Head of caudate nucleus (tissue), 42 donors: Measurements from ENCODE around the gene SCYL3.
"Not testable (repeated sequence)": the region's sequence is repeated elsewhere in the genome, so short reads cannot be mapped to it uniquely, and the experiment has no call there.

Experiments
- DNase-seq, 42 donors: peaks; one replicate each; pipeline versions ENCODE4 v3.0.0 to v3.0.0-alpha.2; 2020 to 2021; ENCODE audit warnings: mixed read lengths in 7 of 42
- intact Hi-C: fragments of 100-400 bp; cut with DNase I; formaldehyde crosslinking; loops from one replicate; pipeline ENCODE4 v1.15.0; 2022

The SCYL3 gene

GRCh38 chr1:169877800-169878491 is 15.8 kb downstream of the SCYL3 start:
- intact Hi-C loops: no loop called here
- DNase-seq: no peak

DNA sequence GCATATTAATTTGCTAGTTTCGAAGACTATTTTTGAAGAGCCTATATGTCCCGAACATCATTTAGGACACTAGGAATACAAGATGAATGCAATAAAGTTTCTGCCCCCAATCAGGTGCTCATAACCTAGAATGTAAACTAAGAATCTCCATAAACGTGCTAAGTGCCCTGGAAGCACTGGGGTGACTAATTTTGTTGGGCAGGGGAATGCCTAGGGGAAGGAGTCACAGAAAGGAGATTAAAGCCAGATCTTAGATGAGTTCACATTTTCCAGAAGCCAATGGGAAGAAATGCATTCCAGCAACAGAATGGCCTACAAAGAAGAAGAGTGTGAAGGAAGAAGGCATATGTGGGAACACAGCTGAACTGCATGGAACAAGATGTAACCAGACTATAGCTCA is 19.5 kb downstream of the SCYL3 start:
- intact Hi-C loops: no loop called here
- DNase-seq: no peak

GRCh38 chr1:169873582-169874199 is 20.0 kb downstream of the SCYL3 start:
- DNase-seq: no peak
- intact Hi-C loops: no loop called here

GRCh38 chr1:169872906-169873305 is 20.8 kb downstream of the SCYL3 start:
- no peak for DNase-seq
- intact Hi-C loops: no loop called here

DNA sequence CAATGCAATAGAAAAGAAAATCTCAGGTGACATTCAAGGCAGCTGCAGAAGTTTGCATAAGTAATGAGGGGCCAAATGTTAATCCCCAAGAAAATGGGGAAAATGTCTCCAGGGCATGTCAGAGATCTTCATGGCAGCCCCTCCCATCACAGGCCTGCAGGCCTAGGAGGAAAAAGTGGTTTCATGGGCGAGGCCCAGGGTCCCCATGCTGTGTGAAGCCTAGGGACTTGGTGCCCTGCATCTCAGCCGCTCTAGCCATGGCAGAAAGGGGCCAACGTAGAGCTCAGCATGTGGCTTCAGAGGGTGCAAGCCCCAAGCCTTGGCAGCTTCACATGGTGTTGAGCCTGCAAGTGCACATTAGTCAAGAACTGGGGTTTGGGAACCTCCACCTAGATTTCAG is 21.7 kb downstream of the SCYL3 start:
- DNase-seq, intact Hi-C loops: not testable (repeated sequence)

DNA sequence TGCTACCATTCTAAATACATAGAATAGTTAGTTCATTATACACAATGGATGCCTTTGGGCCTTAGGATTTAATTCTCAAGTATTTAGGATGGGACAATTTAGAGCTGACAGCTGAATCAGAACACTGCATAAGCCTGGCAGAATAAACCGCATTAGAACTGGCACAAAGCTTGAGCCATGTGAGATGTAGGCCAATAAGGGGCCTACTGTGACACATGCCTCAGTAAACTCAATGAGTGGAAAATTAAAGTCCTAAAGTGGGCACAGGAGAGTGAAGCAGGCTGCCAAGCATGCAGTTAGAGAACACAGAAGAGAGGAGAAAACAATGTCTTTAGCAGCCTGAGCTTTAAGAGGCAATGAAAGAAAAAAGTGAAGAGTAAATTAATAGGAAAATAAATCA is 24.3 kb downstream of the SCYL3 start:
- intact Hi-C loops: no loop called here
- DNase-seq: peak in 7 of 42 donors; percentile 2 to 46 (median 28)

- intact Hi-C loops: no loop called here
- no peak for DNase-seq
Observed at GRCh38 chr1:169868978-169869377, 24.7 kb downstream of the SCYL3 start.

DNA sequence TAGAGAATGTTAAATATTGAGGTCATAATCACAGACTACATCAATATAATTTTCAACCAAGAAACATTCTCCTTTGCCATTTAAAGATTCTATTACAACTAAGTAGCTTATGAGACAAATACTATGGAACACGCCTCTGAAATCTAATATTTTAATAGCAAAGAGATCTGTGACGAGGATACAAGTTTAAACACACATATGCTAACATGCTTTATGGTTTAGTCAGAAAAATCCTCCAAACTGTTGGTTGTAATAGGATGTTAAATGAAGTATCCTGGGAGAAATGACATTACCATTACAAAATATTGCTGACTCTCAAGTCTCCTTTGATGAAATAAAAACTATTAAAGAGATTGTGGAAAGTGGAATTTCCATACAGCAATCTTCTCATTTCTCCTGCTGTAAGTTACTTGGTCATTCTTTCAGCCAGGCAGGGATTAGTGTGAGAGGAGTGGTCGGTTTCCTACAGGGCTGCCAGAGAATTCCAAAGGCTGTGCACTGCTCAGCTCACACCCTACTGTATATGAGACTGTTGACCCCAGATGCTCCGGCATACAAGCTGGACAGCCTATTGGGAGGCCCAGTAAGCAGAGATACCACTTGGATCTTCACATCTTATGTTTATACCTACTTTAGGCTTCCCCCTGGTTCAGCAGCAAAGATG is 26.6 kb downstream of the SCYL3 start:
- intact Hi-C loops: no loop called here
- no peak for DNase-seq

GRCh38 chr1:169866577-169866976 is 27.1 kb downstream of the SCYL3 start:
- intact Hi-C loops: no loop called here
- DNase-seq: no peak

GRCh38 chr1:169864531-169864930 is 29.2 kb downstream of the SCYL3 start:
- intact Hi-C loops, DNase-seq: not testable (repeated sequence)

GRCh38 chr1:169860750-169861149 is 32.9 kb downstream of the SCYL3 start:
- DNase-seq: no peak
- intact Hi-C loops: no loop called here

DNA sequence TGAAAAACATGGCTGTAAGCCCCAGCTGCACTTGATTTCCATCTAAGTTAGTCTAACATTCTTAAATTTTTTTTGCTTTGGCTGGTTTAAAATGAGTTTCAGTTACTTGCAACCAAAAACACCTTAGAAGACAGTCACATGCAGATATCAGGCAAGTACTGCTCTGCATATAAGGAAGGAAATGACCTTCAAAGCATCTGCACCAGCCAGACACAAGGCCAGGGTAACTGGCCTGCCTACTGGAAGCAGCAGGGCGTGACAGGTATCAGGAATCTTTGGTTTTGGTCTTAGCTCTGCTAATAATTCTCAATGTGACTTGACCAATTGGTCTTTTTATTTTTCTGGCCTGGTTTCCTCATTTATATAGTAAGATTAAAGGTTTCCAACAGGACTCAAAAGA is 33.5 kb downstream of the SCYL3 start:
- no peak for DNase-seq
- intact Hi-C loops: no loop called here

DNA sequence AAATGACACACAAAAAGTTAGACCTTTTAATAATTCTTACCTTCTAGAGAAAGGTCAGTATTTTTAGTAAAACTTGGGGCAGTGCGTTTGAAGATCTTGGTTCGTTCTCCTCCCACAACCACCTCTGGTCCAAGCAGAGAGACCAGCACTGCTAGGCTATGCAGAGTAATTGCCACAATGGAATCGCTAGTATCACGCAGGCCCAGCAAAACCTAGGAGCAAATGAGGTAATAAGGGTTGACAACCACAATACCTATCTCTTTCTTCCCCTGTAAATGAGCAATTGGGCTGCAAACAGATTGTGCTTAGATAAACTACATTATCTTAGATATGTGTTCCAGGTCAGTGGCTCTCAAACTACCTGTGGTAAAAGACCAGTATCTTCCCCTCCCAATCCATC is 34.7 kb downstream of the SCYL3 start:
- no peak for DNase-seq
- intact Hi-C loops: no loop called here

DNA sequence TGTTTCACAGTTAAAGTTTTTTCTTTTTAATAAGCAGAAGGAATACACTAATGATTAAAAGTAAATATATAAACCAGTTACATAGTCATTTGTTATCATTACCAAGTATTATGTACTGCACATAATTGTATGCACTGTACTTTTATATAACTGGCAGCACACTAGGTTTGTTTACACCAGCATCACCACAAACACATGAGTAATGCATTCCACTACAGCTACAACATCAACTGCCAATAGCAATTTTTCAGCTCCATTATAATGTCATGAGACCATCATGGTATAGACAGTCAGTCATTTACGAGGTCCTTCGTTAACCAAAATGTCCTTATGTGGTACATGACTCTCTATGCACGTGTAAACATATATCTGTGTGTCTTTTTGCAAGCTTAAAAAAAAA is 35.2 kb downstream of the SCYL3 start:
- intact Hi-C loops: no loop called here

GRCh38 chr1:169853341-169853740 is 40.4 kb downstream of the SCYL3 start:
- intact Hi-C loops: no loop called here
- DNase-seq: peak in 27 of 42 donors; percentile 5 to 67 (median 26)

More for the DNA sequence above, 35.2 kb downstream of the SCYL3 start:
- DNase-seq: no peak

- intact Hi-C loops: no loop called here
Observed at GRCh38 chr1:169849346-169850022, 44.2 kb downstream of the SCYL3 start.

GRCh38 chr1:169848456-169848855 is 45.2 kb downstream of the SCYL3 start:
- no peak for DNase-seq
- intact Hi-C loops: no loop called here

More at GRCh38 chr1:169849346-169850022, 44.2 kb downstream of the SCYL3 start:
- DNase-seq: no peak

- no peak for DNase-seq
- intact Hi-C loops: no loop called here
Observed at GRCh38 chr1:169844941-169845608, 48.6 kb downstream of the SCYL3 start.

DNA sequence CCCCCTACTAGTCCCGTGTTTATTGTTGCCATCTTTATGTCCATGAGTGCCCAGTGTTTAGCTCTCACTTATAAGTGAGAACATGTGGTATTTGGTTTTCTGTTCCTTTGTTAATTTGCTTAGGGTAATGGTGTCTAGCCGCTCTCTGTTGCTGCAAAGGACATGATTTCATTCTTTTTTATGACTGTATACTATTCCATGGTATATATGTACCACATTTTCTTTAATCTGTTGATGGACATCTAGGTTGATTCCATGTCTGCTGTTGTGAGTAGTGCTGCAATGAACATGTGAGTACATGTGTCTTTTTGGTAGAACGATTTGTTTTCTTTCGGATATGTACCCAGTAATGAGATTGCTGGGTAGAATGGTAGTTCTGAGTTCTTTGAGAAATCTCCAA is 54.8 kb downstream of the SCYL3 start:
- no peak for DNase-seq
- intact Hi-C loops: no loop called here
